PC-9 (cell line): ENCODE data around the gene CMIP. TPM values are rescaled to one million over a fixed set of nuclear protein-coding genes. Genes with fewer than 3 reads are reported as not detected.

ENCODE experiments used
- BruUV-seq: library from RNA; stranded (reverse); fragments of 400-500 nt; replicated peaks from 2 replicates; lab custom pipeline; 2021; lab: Mats Ljungman, UMichigan
- CTCF ChIA-PET: fragments of 300-600 bp; sonication (Branson Sonifier 250); formaldehyde crosslinking; loops from one replicate; lab custom pipeline; 2022; ENCODE audit warnings: antibody characterized with exemption; lab: Charles Lee
- POLR2A ChIA-PET: fragments of 300-600 bp; sonication (Branson Sonifier 250); formaldehyde crosslinking; loops from one replicate; lab custom pipeline; 2022; ENCODE audit warnings: antibody characterized with exemption; ENCODE audit not compliant: unreplicated experiment; lab: Charles Lee
- DNase-seq, 2 experiments: peaks; one replicate each; pipeline versions ENCODE4 v3.0.0 to v3.0.0-alpha.2; 2015 to 2022; ENCODE audit warnings: mixed read lengths in 1 of 2
- H2AFZ ChIP-seq: fragments of 200-600 bp; sonication (generic); 2 replicates; pipeline ENCODE4 v1.8.1; 2017; ENCODE audit warnings: antibody characterized with exemption
- H3F3A ChIP-seq: fragments of 200-600 bp; sonication (generic); 2 replicates; pipeline ENCODE4 v1.8.1; 2017; ENCODE audit warnings: antibody characterized with exemption, mild to moderate bottlenecking, low read depth; ENCODE audit not compliant: insufficient read depth
- H3K27ac ChIP-seq: fragments of 200-600 bp; sonication (generic); 2 replicates; pipeline ENCODE4 v1.6.1; 2016; ENCODE audit warnings: mixed run types
- H3K27me3 ChIP-seq: fragments of 200-600 bp; sonication (generic); 2 replicates; pipeline ENCODE4 v1.6.1; 2016; ENCODE audit warnings: low read depth, mixed run types; ENCODE audit not compliant: insufficient read depth
- H3K36me3 ChIP-seq: fragments of 200-600 bp; sonication (generic); 2 replicates; pipeline ENCODE4 v1.6.1; 2016; ENCODE audit warnings: low read depth, mixed run types
- H3K4me1 ChIP-seq: fragments of 200-600 bp; sonication (generic); replicated peaks from 2 replicates; pipeline ENCODE4 v1.6.1; 2016; ENCODE audit warnings: mixed run types; ENCODE audit not compliant: insufficient read depth
- H3K4me2 ChIP-seq: fragments of 200-600 bp; sonication (generic); 2 replicates; pipeline ENCODE4 v1.6.1; 2017; ENCODE audit warnings: mixed run types
- H3K4me3 ChIP-seq: fragments of 200-600 bp; sonication (generic); 2 replicates; pipeline ENCODE4 v1.6.1; 2016; ENCODE audit warnings: mixed run types
- H3K79me2 ChIP-seq: fragments of 200-600 bp; sonication (generic); 2 replicates; pipeline ENCODE4 v1.6.1; 2017; ENCODE audit warnings: low read depth, mixed run types
- H3K9me2 ChIP-seq: fragments of 200-600 bp; sonication (generic); 2 replicates; pipeline ENCODE4 v1.8.1; 2017; ENCODE audit warnings: mild to moderate bottlenecking; ENCODE audit not compliant: insufficient read depth
- H3K9me3 ChIP-seq: fragments of 200-600 bp; sonication (generic); 2 replicates; pipeline ENCODE4 v1.8.1; 2016; ENCODE audit warnings: low read depth; ENCODE audit not compliant: insufficient read depth
- H4K20me1 ChIP-seq: fragments of 200-600 bp; sonication (generic); 2 replicates; pipeline ENCODE4 v1.8.1; 2017; ENCODE audit not compliant: insufficient read depth
- EZH2 ChIP-seq: fragments of 200-600 bp; sonication (generic); IDR thresholded peaks from 2 replicates; pipeline ENCODE4 v1.8.0; 2017; ENCODE audit warnings: antibody characterized with exemption, low read depth
- intact Hi-C: fragments of 100-400 bp; cut with micrococcal nuclease; formaldehyde crosslinking; loops from one replicate; pipeline ENCODE4 v1.10.0; 2022; ENCODE audit not compliant: unreplicated experiment
- total RNA-seq: library from RNA; stranded (reverse); gene quantifications from 2 replicates; pipeline ENCODE4 v1.2.3, GENCODE V29; 2021
- TF ChIP-seq, protein P1 (sequence below): fragments of 200-600 bp; sonication (generic); conservative IDR thresholded peaks from 2 replicates; pipeline ENCODE4 v1.6.1; 2017; ENCODE audit warnings: mixed run types, antibody characterized with exemption, mild to moderate bottlenecking, moderate library complexity

The CMIP gene
- total RNA-seq, 1 experiment from 2014 or later = 96.6 TPM

DNA sequence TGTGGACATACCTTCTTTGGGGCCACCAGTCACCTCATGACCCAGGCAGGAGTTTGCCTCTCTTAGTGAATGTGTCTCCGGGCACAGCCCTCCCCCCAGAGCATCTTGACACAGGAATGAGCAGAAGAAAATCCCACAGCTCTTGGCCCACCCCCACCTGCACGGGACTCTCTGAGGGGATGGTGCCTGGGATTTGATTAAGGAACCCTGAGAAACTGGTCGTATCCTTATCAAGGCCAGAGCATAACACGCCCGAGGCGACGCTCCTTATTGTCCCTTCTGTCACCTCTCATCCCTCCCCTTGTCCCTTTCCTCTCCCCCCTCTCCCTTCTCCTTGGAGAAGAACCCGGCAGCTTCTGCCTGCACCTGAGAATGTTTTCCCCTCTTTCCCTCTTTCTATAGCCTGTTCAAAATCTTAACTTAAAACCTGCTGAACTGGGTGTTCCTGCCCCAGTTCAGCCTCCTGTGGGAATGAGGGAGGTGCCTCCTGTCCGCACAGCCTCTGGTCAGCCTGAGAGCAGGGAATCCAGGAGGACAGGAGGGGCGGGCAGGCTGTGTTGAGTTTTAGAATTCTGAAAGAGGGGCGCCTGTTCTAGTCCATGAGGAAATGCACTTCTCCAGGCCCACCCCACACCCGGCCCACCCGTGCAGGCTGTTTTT lies 193.8 kb downstream of the CMIP start:
- H3K27me3 ChIP-seq = no peaks in the 10 kb centered on the region
- peak; percentile 50 to 66 for DNase-seq
- peaks cover 43% of the 10 kb centered on the region for H3K4me1 ChIP-seq
- 0 out of 2 replicates have a peak overlapping the region, but pooled peaks have one; percentile 33 for H3K27ac ChIP-seq
- no TSS peak for BruUV-seq
- H3K4me3 ChIP-seq = no peak overlapping the region
- no peaks in the 10 kb centered on the region for H3K9me3 ChIP-seq
- H3F3A ChIP-seq = peaks cover 24% of the 10 kb centered on the region; the same call in 1 of the 2 replicates
- peaks cover 74% of the 10 kb centered on the region for H3K79me2 ChIP-seq
- H2AFZ ChIP-seq = no peak overlapping the region
- ChIA-PET POLR2A (no interaction called here), CTCF (no interaction called here)
- intact Hi-C loops = no loop called here
- H3K9me2 ChIP-seq = no peaks in the 10 kb centered on the region
- H4K20me1 ChIP-seq = peaks cover 40% of the 10 kb centered on the region
- H3K4me2 ChIP-seq = peak overlapping the region; percentile 48
- TF ChIP-seq, protein P1, sequence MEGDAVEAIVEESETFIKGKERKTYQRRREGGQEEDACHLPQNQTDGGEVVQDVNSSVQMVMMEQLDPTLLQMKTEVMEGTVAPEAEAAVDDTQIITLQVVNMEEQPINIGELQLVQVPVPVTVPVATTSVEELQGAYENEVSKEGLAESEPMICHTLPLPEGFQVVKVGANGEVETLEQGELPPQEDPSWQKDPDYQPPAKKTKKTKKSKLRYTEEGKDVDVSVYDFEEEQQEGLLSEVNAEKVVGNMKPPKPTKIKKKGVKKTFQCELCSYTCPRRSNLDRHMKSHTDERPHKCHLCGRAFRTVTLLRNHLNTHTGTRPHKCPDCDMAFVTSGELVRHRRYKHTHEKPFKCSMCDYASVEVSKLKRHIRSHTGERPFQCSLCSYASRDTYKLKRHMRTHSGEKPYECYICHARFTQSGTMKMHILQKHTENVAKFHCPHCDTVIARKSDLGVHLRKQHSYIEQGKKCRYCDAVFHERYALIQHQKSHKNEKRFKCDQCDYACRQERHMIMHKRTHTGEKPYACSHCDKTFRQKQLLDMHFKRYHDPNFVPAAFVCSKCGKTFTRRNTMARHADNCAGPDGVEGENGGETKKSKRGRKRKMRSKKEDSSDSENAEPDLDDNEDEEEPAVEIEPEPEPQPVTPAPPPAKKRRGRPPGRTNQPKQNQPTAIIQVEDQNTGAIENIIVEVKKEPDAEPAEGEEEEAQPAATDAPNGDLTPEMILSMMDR = no peak
- TF ChIP-seq EZH2 = no peak
- H3K36me3 ChIP-seq = no peaks in the 10 kb centered on the region; the same call in 1 of the 2 replicates

DNA sequence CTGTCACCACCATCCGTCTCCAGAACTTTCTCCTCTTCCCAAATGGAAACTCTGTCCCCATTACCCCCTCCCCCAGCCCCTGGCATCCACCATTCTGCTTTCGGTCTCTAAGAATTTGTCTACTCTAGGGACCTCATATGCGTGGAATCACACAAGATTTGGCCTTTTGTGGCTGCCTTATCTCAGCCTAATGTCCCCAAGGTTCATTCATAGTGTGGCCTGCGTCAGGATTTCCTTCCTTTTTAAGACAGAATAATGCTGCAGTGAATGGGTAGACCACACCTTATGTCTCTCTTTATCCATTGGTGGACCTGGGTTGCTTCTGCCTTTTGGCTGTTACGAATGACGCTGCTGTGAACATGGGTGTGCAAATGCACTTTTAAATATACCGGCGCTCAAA lies 194.7 kb downstream of the CMIP start:
- no peaks in the 10 kb centered on the region for H3K27me3 ChIP-seq

DNA sequence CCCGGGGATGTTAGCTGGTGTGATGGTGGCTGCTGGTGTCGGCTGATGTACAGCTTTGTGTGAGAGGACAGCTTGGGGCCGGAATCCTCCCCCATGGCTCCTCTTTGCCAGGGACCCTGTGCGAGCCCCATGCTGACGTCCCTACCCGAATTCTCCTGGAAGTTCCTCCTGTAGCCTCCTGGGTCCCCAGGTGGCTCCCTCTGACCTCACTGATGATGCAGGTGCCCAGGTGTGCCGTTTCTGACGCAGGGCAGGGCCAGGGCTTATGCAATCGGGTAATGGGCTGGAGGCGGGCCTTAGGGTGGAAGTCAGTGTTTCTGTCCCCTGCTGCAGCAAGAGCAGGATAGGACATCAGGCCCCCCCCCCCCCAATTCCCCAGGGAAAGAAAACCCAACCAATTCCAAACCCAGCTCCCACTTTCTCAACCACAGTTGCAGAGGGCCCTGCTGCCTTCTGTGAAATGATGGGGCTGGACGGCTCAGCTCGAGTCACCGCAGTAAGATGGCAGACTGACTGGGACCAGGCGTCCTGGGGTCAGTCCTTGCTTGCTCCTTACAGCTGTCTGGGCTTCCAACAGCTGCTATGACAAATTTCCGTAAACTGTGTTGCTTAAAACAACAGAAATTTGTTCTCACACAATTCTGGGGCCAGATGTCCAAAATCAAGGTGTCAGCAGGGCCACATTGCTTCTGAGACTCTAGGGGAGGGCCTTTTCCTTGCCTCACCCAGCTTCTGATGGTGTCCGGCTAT lies 195.5 kb downstream of the CMIP start:
- Histone ChIP-seq H3K9me3 (no peaks in the 10 kb centered on the region), H3K4me3 (no peak overlapping the region), H3F3A (peaks cover 13% of the 10 kb centered on the region; the same call in 1 of the 2 replicates), H3K27me3 (no peaks in the 10 kb centered on the region), H2AFZ (no peak overlapping the region), H3K36me3 (no peaks in the 10 kb centered on the region; the same call in 1 of the 2 replicates), H3K79me2 (peaks cover 65% of the 10 kb centered on the region), H4K20me1 (peaks cover 36% of the 10 kb centered on the region), H3K9me2 (no peaks in the 10 kb centered on the region), H3K4me2 (no peak overlapping the region), H3K27ac (no peak overlapping the region), H3K4me1 (peaks cover 28% of the 10 kb centered on the region)
- intact Hi-C loops = no loop called here
- CTCF ChIA-PET = no interaction called here
- POLR2A ChIA-PET = no interaction called here
- no peak for DNase-seq
- TF ChIP-seq, protein P1 = no peak
- no peak for TF ChIP-seq EZH2
- BruUV-seq = no TSS peak

More for the DNA sequence above, 194.7 kb downstream of the CMIP start:
- CTCF ChIA-PET = interaction anchor here (0.5 kb wide), 1 partner anchor 236 kb away, joined by 6 read pairs; no protein-coding TSS in a partner anchor
- no peaks in the 10 kb centered on the region for H3K9me2 ChIP-seq
- no peak overlapping the region for H3K27ac ChIP-seq
- peaks cover 72% of the 10 kb centered on the region for H3K79me2 ChIP-seq
- POLR2A ChIA-PET = no interaction called here
- TF ChIP-seq, protein P1 = no peak
- no peak for TF ChIP-seq EZH2
- no peak overlapping the region for H3K4me3 ChIP-seq
- H3K4me1 ChIP-seq = peaks cover 34% of the 10 kb centered on the region
- BruUV-seq = no TSS peak
- H3K9me3 ChIP-seq = no peaks in the 10 kb centered on the region
- H3F3A ChIP-seq = peaks cover 15% of the 10 kb centered on the region; the same call in 1 of the 2 replicates
- H3K4me2 ChIP-seq = no peak overlapping the region
- no peaks in the 10 kb centered on the region; the same call in 1 of the 2 replicates for H3K36me3 ChIP-seq
- peaks cover 36% of the 10 kb centered on the region for H4K20me1 ChIP-seq
- no peak for DNase-seq
- no peak overlapping the region for H2AFZ ChIP-seq
- intact Hi-C loops = no loop called here
